Memory B cell (primary cell): Measurements from ENCODE around the gene DGUOK.

Experiments
- ATAC-seq: fragments of 150-1000 bp; cut with Tn5 transposase; 2 replicates; pipeline ENCODE4 v1.10.0; 2021; ENCODE audit warnings: low read depth, mild to moderate bottlenecking, moderate library complexity
- DNase-seq, 2 donors: peaks; one replicate each; pipeline ENCODE4 v3.0.0; 2022; ENCODE audit warnings: low spot score in 2 of 2
- H3K27ac Mint-ChIP-seq: one replicate; pipeline ENCODE4 v1.8.0; 2022; ENCODE audit warnings: mild to moderate bottlenecking, moderate library complexity, mixed read lengths
- H3K27me3 Mint-ChIP-seq: one replicate; pipeline ENCODE4 v1.8.0; 2022; ENCODE audit warnings: mixed read lengths
- H3K36me3 Mint-ChIP-seq: one replicate; pipeline ENCODE4 v1.8.0; 2022; ENCODE audit warnings: mild to moderate bottlenecking, mixed read lengths
- H3K4me1 Mint-ChIP-seq: one replicate; pipeline ENCODE4 v1.8.0; 2022; ENCODE audit warnings: mixed read lengths
- H3K4me3 Mint-ChIP-seq: one replicate; pipeline ENCODE4 v1.8.0; 2022; ENCODE audit warnings: mild to moderate bottlenecking, moderate library complexity, mixed read lengths
- H3K9me3 Mint-ChIP-seq: one replicate; pipeline ENCODE4 v1.8.0; 2022; ENCODE audit warnings: mixed read lengths

Gene DGUOK

DNA sequence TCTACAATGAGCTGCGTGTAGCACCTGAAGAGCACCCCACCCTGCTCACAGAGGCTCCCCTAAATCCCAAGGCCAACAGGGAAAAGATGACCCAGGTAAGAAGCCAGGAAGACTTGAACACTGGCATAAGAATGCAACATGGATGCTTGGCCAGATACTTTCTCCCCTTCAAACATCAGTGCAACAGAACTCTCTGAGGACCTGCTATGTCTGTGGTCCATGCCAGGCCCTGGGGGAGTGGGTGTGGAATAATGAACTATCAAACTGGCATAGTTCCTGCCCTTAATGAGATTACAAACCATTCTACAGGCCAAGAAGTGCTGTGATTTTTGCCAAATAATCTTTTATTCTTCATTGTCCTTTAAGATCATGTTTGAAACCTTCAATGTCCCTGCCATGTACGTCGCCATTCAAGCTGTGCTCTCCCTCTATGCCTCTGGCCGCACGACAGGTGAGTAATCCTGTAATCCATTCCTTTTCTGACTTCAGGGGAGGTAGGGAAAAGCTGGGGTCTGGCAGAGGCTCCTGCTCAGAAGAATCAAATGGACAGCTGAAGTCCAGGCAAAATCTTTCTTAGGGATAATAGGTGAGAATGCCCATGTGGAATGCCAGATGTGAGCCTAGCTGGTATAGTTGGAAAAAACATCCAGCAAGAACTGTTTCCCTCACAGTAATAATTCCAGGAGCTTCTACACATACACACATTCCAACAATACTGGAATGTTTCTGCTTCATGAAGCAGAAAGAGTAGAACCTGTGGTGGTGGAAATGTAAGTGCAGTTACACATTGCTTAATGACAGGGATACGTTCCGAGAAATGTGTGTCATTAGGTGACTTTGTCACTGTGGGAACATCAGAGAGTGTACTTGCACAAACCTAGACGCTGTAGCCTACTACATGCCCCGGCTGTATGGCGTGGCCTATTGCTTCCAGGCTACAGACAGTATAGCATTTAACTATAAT, 17.7 kb upstream of the DGUOK start:
- H3K27ac Mint-ChIP-seq = no peak overlapping the region
- peaks cover 5% of the 10 kb centered on the region for H3K4me1 Mint-ChIP-seq
- no peak for ATAC-seq
- DNase-seq = no peak
- H3K4me3 Mint-ChIP-seq = no peak overlapping the region
- no peaks in the 10 kb centered on the region for H3K27me3 Mint-ChIP-seq
- no peaks in the 10 kb centered on the region for H3K9me3 Mint-ChIP-seq
- H3K36me3 Mint-ChIP-seq = no peaks in the 10 kb centered on the region

DNA sequence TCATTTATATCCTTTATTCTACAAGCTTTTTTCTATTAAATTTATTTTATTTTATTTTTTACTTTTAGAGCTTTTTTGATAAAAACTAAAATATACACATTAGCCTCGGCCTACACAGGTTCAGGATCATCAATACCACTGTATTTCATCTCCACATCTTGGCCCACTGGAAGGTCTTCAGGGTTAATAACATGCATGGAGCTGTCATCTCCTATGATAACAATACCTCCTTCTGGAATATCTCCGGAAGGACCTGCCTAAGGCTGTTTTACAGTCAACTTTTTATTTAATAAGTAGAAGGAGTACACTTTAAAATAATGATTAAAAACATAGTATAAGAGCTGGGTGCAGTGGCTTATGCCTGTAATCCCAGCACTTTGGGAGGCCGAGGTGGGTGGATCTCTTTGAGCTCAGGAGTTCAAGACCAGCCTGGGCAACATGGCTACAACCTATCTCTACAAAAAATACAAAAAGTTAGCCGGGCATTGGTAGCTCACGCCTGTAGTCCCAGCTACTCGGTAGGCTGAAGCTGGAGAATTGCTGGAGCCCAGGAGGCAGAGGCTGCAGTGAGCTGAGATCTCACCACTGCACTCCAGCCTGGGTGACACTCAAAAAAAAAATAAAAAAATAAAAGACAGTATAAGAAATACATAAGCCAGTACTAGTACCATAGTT, 15.7 kb upstream of the DGUOK start:
- Mint-ChIP-seq H3K4me3 (no peak overlapping the region), H3K4me1 (peaks cover 5% of the 10 kb centered on the region), H3K9me3 (no peaks in the 10 kb centered on the region), H3K36me3 (no peaks in the 10 kb centered on the region), H3K27ac (no peak overlapping the region), H3K27me3 (no peaks in the 10 kb centered on the region)
- DNase-seq = no peak
- ATAC-seq = no peak

DNA sequence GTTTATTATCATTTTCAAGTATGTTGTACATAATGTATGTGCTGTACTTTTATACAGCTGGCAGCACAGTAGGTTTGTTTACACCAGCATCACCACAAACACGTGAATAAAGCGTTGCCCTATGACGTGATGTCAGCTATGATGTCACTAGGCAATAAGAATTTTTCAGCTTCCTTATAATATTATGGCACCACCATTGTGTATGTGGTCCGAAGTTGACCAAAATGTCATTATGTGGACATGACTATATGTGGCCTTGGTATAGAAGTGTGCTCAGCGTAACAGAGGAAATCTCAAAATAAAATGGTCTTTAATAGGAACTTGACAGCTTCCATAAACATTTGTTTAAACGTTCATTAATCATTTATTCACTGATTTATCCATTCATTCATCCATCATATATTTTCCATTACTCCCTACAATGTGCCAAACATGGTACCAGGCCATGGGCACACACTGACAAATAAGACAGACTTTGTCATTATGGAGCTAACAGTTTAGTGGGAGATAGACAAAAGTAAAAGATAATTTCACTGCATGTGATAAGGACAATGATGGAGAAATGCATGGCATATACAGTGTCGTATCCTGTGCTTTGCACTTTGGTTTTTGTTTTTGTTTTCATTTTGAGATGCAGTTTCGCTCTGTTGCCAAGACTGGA, 15.0 kb upstream of the DGUOK start:
- H3K9me3 Mint-ChIP-seq = no peaks in the 10 kb centered on the region
- ATAC-seq = no peak
- H3K36me3 Mint-ChIP-seq = no peaks in the 10 kb centered on the region
- no peak for DNase-seq
- no peak overlapping the region for H3K4me3 Mint-ChIP-seq
- H3K27ac Mint-ChIP-seq = no peak overlapping the region
- no peaks in the 10 kb centered on the region for H3K27me3 Mint-ChIP-seq
- H3K4me1 Mint-ChIP-seq = peaks cover 5% of the 10 kb centered on the region

DNA sequence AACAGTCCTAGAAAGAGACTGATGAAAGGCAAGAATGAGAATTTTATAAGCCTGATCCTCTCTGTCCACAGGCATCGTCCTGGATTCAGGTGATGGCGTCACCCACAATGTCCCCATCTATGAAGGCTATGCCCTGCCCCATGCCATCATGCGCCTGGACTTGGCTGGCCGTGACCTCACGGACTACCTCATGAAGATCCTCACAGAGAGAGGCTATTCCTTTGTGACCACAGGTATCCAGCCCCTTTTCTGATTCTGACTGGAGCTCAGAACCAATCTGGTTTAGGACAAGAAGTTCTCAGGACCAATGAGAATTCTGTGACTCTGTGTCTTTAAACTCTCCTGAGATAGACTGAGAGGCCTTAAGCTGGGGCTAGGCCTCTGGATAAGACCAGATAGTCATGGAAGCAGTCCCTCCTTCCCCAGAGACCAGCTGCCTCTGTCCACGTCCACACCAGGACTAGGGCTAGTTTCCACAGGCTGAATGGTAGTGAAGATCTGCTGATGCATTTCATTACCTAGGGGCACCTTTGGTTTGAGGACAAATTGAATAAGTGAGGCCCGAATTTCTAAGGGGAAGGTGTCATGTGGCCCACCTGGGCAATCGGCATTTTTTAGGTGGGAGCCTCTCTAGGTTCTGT, 13.1 kb upstream of the DGUOK start:
- ATAC-seq = no peak
- Mint-ChIP-seq H3K36me3 (no peaks in the 10 kb centered on the region), H3K9me3 (no peaks in the 10 kb centered on the region), H3K27ac (no peak overlapping the region), H3K27me3 (peaks cover 2% of the 10 kb centered on the region), H3K4me1 (no peaks in the 10 kb centered on the region), H3K4me3 (no peak overlapping the region)
- no peak for DNase-seq

DNA sequence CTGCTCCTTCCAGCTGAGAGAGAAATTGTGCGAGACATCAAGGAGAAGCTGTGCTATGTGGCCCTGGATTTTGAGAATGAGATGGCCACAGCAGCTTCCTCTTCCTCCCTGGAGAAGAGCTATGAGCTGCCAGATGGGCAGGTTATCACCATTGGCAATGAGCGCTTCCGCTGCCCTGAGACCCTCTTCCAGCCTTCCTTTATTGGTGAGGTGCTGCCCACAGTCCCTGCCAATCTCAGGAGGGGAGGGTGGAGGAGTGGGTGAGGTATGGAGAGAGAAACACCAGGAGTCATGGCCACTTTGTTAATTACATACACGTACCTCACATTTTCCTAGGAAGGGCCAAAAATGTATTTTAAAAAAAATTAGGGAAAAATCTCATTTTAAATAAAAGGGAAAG, 12.0 kb upstream of the DGUOK start:
- no peak for DNase-seq
- peaks cover 2% of the 10 kb centered on the region for H3K27me3 Mint-ChIP-seq
- H3K36me3 Mint-ChIP-seq = no peaks in the 10 kb centered on the region
- no peaks in the 10 kb centered on the region for H3K9me3 Mint-ChIP-seq
- no peak overlapping the region for H3K4me3 Mint-ChIP-seq
- H3K4me1 Mint-ChIP-seq = no peaks in the 10 kb centered on the region
- no peak overlapping the region for H3K27ac Mint-ChIP-seq
- ATAC-seq = no peak

DNA sequence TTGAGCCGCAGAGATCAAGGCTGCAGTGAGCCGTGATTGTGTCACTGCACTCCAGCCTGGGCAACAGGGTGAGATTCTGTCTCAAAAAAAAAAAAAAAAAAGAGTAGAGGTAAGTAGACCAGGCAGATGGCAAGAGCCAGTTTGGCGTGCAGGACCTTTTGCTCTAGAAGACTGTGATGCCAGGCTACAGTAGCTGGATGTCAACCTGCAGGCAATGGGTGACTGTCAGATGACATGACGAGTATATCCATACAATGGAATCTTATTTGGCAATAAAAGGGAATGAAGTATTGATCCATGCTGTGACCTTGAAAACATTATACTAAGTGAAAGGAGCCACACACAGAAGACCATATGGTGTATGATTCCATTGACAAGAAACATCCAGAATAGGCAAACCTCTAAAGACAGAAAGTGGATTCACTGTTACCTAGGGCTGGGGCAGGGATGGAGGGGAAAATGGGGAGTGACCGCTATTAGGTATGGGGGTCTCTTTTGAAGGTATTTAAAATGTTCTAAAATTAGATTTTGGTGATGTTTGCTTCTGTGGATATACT, 11.2 kb upstream of the DGUOK start:
- H3K27me3 Mint-ChIP-seq = peaks cover 2% of the 10 kb centered on the region
- DNase-seq (no peak), ATAC-seq (no peak)
- no peaks in the 10 kb centered on the region for H3K9me3 Mint-ChIP-seq
- H3K4me3 Mint-ChIP-seq = no peak overlapping the region
- no peak overlapping the region for H3K27ac Mint-ChIP-seq
- no peaks in the 10 kb centered on the region for H3K36me3 Mint-ChIP-seq
- no peaks in the 10 kb centered on the region for H3K4me1 Mint-ChIP-seq

DNA sequence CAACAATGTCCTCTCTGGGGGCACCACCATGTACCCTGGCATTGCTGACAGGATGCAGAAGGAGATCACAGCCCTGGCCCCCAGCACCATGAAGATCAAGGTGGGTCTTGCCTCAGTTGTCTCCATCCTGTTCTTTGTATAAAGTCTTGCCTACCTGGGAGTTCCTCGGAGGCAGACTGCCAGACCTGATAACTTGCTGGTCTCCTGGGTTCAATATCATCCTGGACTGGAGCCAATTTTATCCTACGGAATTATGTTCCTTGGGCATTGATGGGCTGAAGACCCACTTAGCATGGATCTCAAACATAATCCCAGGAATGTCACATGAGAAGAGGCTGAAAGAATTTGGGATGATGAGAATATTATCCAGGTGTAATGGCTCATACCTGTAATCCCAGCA, 10.0 kb upstream of the DGUOK start:
- H3K9me3 Mint-ChIP-seq = no peaks in the 10 kb centered on the region
- DNase-seq (no peak), ATAC-seq (no peak)
- no peak overlapping the region for H3K4me3 Mint-ChIP-seq
- peaks cover 2% of the 10 kb centered on the region for H3K27me3 Mint-ChIP-seq
- no peak overlapping the region for H3K27ac Mint-ChIP-seq
- no peaks in the 10 kb centered on the region for H3K36me3 Mint-ChIP-seq
- H3K4me1 Mint-ChIP-seq = no peaks in the 10 kb centered on the region

DNA sequence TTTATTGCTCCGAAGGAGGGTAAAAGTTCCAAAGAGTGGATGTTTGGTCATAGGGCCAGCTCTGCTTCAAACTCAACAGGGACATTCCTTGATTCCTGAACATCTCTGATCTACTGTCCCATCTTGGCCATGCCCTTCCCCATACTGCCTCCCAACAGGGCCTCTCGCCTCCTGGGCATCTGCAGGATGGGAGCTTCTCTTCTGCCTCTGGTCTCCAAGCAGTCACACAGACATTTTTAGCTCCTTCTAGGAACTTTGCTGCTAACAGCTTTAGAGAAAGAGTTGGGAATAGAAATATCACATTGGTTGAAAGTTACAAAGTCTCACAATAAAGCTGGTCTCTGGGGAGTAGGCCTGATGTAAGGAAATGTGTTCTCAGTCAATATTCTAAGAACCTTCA, 9.4 kb upstream of the DGUOK start:
- ATAC-seq (no peak), DNase-seq (no peak)
- Mint-ChIP-seq H3K27me3 (peaks cover 2% of the 10 kb centered on the region), H3K4me3 (no peak overlapping the region), H3K4me1 (no peaks in the 10 kb centered on the region), H3K36me3 (no peaks in the 10 kb centered on the region), H3K27ac (no peak overlapping the region), H3K9me3 (no peaks in the 10 kb centered on the region)

DNA sequence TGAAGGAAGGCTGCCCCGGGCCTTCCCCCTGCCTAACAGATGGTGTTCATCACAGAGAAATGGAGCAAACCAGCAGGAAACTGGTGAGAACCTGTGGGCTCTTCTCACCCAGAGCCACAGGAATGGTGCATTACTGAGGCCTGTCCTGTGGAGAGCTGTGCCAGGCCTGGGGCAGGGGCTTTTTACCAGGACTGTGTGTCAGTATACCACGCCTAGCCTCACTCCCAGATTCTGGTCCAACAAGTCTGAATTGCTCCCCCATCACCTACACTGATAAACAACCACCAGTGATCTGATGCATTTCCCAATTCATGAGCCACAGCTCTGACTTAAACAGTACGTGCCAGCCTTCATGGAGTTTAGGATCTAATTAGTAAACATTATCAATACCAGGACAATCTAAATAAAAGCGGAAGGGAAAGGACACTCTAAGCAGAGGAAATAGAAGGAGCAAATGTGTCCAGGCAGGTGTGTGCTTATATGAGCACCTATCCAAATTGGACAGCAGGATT, 8.9 kb upstream of the DGUOK start:
- DNase-seq = no peak
- no peak overlapping the region for H3K27ac Mint-ChIP-seq
- peaks cover 2% of the 10 kb centered on the region for H3K27me3 Mint-ChIP-seq
- no peaks in the 10 kb centered on the region for H3K9me3 Mint-ChIP-seq
- H3K36me3 Mint-ChIP-seq = no peaks in the 10 kb centered on the region
- ATAC-seq = no peak
- H3K4me1 Mint-ChIP-seq = no peaks in the 10 kb centered on the region
- H3K4me3 Mint-ChIP-seq = no peak overlapping the region

DNA sequence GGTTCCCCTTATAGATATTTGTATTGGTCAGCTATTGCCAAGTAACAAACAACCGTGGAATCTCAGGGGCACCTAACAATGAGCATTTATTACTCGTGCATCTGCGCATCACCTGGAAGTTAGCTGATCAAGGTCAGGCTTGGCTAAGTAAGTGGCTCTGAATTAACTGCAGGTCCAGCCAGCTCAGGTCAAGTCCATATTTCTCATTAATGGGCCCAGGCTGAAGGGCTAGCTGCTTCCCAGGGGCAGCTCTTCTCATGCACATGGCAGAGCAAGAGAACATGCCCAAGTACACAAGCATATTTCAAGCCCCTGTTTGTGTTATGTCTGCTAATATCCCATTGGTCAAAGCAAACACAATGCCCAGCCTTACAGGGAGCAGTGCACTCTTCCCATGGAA, 7.8 kb upstream of the DGUOK start:
- no peaks in the 10 kb centered on the region for H3K4me1 Mint-ChIP-seq
- no peaks in the 10 kb centered on the region for H3K9me3 Mint-ChIP-seq
- DNase-seq = no peak
- H3K36me3 Mint-ChIP-seq = no peaks in the 10 kb centered on the region
- H3K27ac Mint-ChIP-seq = no peak overlapping the region
- peaks cover 2% of the 10 kb centered on the region for H3K27me3 Mint-ChIP-seq
- no peak overlapping the region for H3K4me3 Mint-ChIP-seq
- no peak for ATAC-seq

DNA sequence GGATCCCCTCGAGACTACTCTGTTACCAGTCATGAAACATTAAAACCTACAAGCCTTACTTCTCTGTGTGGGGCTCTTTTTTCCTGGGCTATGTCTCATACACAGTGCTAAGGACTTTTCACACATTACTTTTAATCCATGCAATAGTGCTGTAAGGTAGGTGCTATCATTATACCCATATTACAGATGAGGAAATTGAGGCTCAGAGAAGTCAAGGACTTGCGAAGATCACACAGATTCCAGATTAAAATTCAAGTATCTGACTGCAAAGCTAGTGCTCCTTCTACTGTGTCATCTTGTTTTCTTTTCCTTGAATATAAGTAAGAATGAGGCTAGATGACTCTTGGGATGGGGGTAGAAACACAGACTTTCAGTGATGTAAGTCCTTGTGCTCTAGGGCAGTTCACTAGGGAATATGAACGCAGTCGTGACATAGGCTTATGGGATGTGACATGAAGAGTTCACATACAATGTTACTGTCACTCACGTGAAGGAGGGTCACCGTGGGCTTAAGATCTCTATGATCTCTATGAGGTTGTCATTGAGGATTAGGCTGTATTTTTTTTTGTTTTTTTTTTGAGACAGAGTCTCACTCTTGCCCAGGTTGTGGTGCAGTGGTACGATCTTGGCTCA, 7.0 kb upstream of the DGUOK start:
- H3K4me1 Mint-ChIP-seq = no peaks in the 10 kb centered on the region
- ATAC-seq = no peak
- no peaks in the 10 kb centered on the region for H3K9me3 Mint-ChIP-seq
- no peaks in the 10 kb centered on the region for H3K36me3 Mint-ChIP-seq
- H3K4me3 Mint-ChIP-seq = no peak overlapping the region
- no peak overlapping the region for H3K27ac Mint-ChIP-seq
- DNase-seq = no peak
- peaks cover 2% of the 10 kb centered on the region for H3K27me3 Mint-ChIP-seq

DNA sequence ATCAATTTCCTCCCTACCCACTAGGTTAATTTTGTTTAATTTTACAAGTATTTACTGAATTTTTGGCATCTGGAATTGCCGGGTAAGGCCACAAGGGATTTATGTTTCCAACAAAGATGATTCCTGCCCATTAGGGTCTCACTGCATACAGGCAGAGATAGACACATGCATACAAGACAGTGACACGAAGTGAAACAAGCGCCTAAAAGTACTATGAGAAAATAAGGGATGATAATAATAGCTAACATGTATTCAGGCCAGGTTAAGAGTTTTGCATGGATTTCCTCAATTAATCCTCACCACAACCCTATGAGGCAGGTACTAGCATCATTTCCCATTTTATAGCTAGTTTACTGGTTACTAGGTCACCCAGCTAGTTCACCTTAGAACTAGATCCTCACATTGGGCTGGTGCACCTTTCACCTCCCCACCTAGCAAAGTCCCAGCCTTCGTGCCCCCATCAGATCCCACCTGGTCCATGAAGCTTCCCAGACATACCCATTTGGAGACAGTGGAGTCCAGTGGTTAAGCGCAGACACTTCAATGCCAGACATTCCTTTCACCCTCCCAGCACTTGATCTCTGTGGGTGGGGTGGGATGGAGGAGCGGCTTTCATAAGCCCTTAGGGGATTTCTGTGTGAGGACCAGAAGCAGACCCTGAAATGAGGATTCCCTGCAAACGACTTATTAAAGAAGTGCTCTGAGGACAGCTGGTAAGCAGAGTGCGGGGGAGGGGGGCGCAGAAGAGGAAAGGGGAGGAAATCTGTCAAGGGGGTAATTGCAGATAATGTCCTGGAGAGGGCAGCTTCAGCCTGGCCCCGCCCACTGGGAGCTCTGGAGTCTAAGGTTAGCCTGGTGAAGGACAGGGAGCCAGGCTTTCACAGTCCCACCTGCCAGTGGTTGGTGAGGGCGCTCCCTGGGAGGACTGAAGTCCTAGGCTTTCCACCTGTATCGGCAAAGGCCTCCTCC, 5.8 kb upstream of the DGUOK start:
- Mint-ChIP-seq H3K36me3 (no peaks in the 10 kb centered on the region), H3K27ac (no peak overlapping the region), H3K4me1 (no peaks in the 10 kb centered on the region), H3K27me3 (peaks cover 2% of the 10 kb centered on the region), H3K9me3 (no peaks in the 10 kb centered on the region), H3K4me3 (no peak overlapping the region)
- ATAC-seq (peak; percentile 53), DNase-seq (no peak)
